Esophagus muscularis mucosa (tissue), 4 donors: Measurements from ENCODE around the gene NME7.

Source experiments
- EP300 ChIP-seq: sonication (generic); formaldehyde crosslinking; IDR thresholded peaks from one replicate; pipeline ENCODE4 v1.6.1; 2017; ENCODE audit warnings: antibody characterized with exemption
- POLR2A ChIP-seq: fragments of 450-650 bp; IDR thresholded peaks from one replicate; pipeline ENCODE4 v1.6.1; 2017; ENCODE audit warnings: antibody characterized with exemption, moderate library complexity, mild to moderate bottlenecking, low read depth
- TF ChIP-seq, protein P1 (sequence below), 3 experiments: fragments of 200-600 bp in 2 of 3; fragments of 450-650 bp in 1 of 3; sonication (generic) in 2 of 3; IDR thresholded peaks; one replicate each; pipeline ENCODE4 v1.5.1; 2017 to 2019; ENCODE audit warnings: antibody characterized with exemption in 3 of 3, mild to moderate bottlenecking in 2 of 3, moderate library complexity in 1 of 3

DNA sequence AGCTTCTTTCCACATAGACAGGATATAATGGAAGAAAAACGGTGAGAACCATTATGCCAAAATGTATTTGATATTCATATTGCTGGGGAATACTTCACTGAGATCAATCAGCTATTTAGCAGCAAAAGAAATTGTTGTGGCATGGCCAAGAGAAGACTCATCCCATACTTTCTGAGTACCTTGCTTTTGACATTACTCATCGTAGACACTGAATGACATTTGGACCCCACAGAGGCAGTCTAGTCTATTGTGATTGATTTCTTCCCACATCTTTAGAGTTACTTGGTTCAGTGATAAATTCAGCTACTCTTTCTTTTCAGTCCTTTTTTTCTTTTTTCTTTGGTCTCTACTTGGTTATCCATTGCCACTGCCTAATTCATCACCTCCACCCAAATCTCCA, 239.0 kb downstream of the NME7 start:
- TF ChIP-seq, protein P1, sequence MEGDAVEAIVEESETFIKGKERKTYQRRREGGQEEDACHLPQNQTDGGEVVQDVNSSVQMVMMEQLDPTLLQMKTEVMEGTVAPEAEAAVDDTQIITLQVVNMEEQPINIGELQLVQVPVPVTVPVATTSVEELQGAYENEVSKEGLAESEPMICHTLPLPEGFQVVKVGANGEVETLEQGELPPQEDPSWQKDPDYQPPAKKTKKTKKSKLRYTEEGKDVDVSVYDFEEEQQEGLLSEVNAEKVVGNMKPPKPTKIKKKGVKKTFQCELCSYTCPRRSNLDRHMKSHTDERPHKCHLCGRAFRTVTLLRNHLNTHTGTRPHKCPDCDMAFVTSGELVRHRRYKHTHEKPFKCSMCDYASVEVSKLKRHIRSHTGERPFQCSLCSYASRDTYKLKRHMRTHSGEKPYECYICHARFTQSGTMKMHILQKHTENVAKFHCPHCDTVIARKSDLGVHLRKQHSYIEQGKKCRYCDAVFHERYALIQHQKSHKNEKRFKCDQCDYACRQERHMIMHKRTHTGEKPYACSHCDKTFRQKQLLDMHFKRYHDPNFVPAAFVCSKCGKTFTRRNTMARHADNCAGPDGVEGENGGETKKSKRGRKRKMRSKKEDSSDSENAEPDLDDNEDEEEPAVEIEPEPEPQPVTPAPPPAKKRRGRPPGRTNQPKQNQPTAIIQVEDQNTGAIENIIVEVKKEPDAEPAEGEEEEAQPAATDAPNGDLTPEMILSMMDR (IDR thresholded peaks at IDR 0.05) = no peak
- TF ChIP-seq POLR2A (no peak), EP300 (no peak)
